Measurements from ENCODE around the gene TOMM40. TPM values are rescaled to one million over a fixed set of nuclear protein-coding genes. Genes with fewer than 3 reads are reported as not detected.
A peak's percentile ranks its signal among the peaks of the same experiment; 100 is the strongest.

The TOMM40 gene
- total and polyA plus RNA-seq, 2 experiments from 2014 or later, result 67.9 to 83.1 TPM

- no peak overlapping the region for H3K4me2 ChIP-seq
- H2AFZ ChIP-seq, result no peak overlapping the region
- H3K27ac ChIP-seq, result no peak overlapping the region
- no peaks in the 10 kb centered on the region for H3K79me2 ChIP-seq
- no peaks in the 10 kb centered on the region for H4K20me1 ChIP-seq (ENCODE audit: insufficient read depth, poor library complexity, severe bottlenecking)
- 97% methylated on average over 19 of the region's 19 CpGs for WGBS (ENCODE audit: low lambda C conversion rate, missing lambda C conversion rate)
- TF ChIP-seq CTCF (IDR thresholded peaks at IDR 0.05; ENCODE audit: poor library complexity) (no peak), EZH2 (IDR thresholded peaks at IDR 0.05; ENCODE audit: borderline replicate concordance) (no peak), EZH2phosphoT487 (IDR thresholded peaks at IDR 0.05; ENCODE audit: low read depth, severe bottlenecking, unreplicated experiment) (no peak)
- no peaks in the 10 kb centered on the region for H3K36me3 ChIP-seq (replicated peaks; ENCODE audit: insufficient read depth, low read depth)
- no peaks in the 10 kb centered on the region for H3K9me2 ChIP-seq (replicated peaks; ENCODE audit: insufficient read depth)
- DNase-seq (ENCODE audit: low spot score), result peak; percentile 7
- no peak overlapping the region for H3K4me3 ChIP-seq
- no peaks in the 10 kb centered on the region for H3K27me3 ChIP-seq
- no peaks in the 10 kb centered on the region for H3K9me3 ChIP-seq (ENCODE audit: low read depth)
- H3K4me1 ChIP-seq (ENCODE audit: insufficient read depth), result peaks cover 18% of the 10 kb centered on the region
Observed at GRCh38 chr19:44900328-44901244, 9.5 kb downstream of the TOMM40 start.

GRCh38 chr19:44903216-44903601 lies 12.2 kb downstream of the TOMM40 start:
- Histone ChIP-seq H3K27me3 (no peaks in the 10 kb centered on the region), H2AFZ (no peak overlapping the region), H3K9me3 (ENCODE audit: low read depth) (no peaks in the 10 kb centered on the region), H3K4me2 (no peak overlapping the region), H3K79me2 (peaks cover 3% of the 10 kb centered on the region), H3K4me1 (ENCODE audit: insufficient read depth) (peaks cover 27% of the 10 kb centered on the region), H3K27ac (no peak overlapping the region), H4K20me1 (ENCODE audit: insufficient read depth, poor library complexity, severe bottlenecking) (peaks cover 6% of the 10 kb centered on the region), H3K4me3 (no peak overlapping the region), H3K36me3 (replicated peaks; ENCODE audit: insufficient read depth, low read depth) (no peaks in the 10 kb centered on the region), H3K9me2 (replicated peaks; ENCODE audit: insufficient read depth) (no peaks in the 10 kb centered on the region)
- no peak for TF ChIP-seq EZH2 (IDR thresholded peaks at IDR 0.05; ENCODE audit: borderline replicate concordance)
- no peak for TF ChIP-seq CTCF (IDR thresholded peaks at IDR 0.05; ENCODE audit: poor library complexity)
- TF ChIP-seq EZH2phosphoT487 (IDR thresholded peaks at IDR 0.05; ENCODE audit: low read depth, severe bottlenecking, unreplicated experiment), result no peak
- peak; percentile 3 for DNase-seq (ENCODE audit: low spot score)
- WGBS (ENCODE audit: low lambda C conversion rate, missing lambda C conversion rate), result 78% methylated on average over 5 of the region's 15 CpGs

GRCh38 chr19:44903602-44904425 lies 12.8 kb downstream of the TOMM40 start:
- no peaks in the 10 kb centered on the region for H3K9me2 ChIP-seq (replicated peaks; ENCODE audit: insufficient read depth)
- no peak overlapping the region for H3K4me3 ChIP-seq
- DNase-seq (ENCODE audit: low spot score), result peak; percentile 79
- no peaks in the 10 kb centered on the region for H3K9me3 ChIP-seq (ENCODE audit: low read depth)
- WGBS (ENCODE audit: low lambda C conversion rate, missing lambda C conversion rate), result 24% methylated on average over 24 of the region's 24 CpGs
- no peak overlapping the region for H2AFZ ChIP-seq
- peaks cover 3% of the 10 kb centered on the region for H3K79me2 ChIP-seq
- no peaks in the 10 kb centered on the region for H3K27me3 ChIP-seq
- no peaks in the 10 kb centered on the region for H3K36me3 ChIP-seq (replicated peaks; ENCODE audit: insufficient read depth, low read depth)
- peak overlapping the region; percentile 91 for H3K27ac ChIP-seq
- H4K20me1 ChIP-seq (ENCODE audit: insufficient read depth, poor library complexity, severe bottlenecking), result peaks cover 6% of the 10 kb centered on the region
- H3K4me1 ChIP-seq (ENCODE audit: insufficient read depth), result peaks cover 27% of the 10 kb centered on the region
- peak overlapping the region; percentile 65 for H3K4me2 ChIP-seq
- peak; percentile 97 for TF ChIP-seq CTCF (IDR thresholded peaks at IDR 0.05; ENCODE audit: poor library complexity)
- TF ChIP-seq EZH2 (IDR thresholded peaks at IDR 0.05; ENCODE audit: borderline replicate concordance), result no peak

Data from hepatocyte (in vitro differentiated cells).